Right ventricle myocardium superior (tissue), 1 donor: Measurements from ENCODE around the gene PRKCE. TPM values are rescaled to one million over a fixed set of nuclear protein-coding genes. Genes with fewer than 3 reads are reported as not detected.
"Not testable (repeated sequence)": the region's sequence is repeated elsewhere in the genome, so short reads cannot be mapped to it uniquely, and the experiment has no call there.

Experiments
- ATAC-seq: fragments of 200-7000 bp; cut with Tn5 transposase; one replicate; pipeline ENCODE4 v1.9.1; 2020; ENCODE audit warnings: mild to moderate bottlenecking; ENCODE audit not compliant: poor library complexity
- DNase-seq: peaks from one replicate; pipeline ENCODE4 v3.0.0-alpha.2; 2020
- intact Hi-C: fragments of 100-400 bp; cut with DNase I; formaldehyde crosslinking; loops from one replicate; pipeline ENCODE4 v1.11.2; 2022
- total RNA-seq: library from RNA; stranded (reverse); fragmentation: NEBNext Ultra II Directional; extraction: Animal tissue kit (Norgen Biotek cat#: 25700); gene quantifications from one replicate; pipeline ENCODE4 v1.2.1, GENCODE V29; 2021
- donor health status: DM: no; HTN: yes; CAD: no; lungs with severe emphysema.

PRKCE gene
- total RNA-seq, 1 donor from 2014 or later, result 12.5 TPM

GRCh38 chr2:45688479-45689298, 37.2 kb downstream of the PRKCE start:
- ATAC-seq (no peak), DNase-seq (no peak)
- intact Hi-C loops, result no loop called here

GRCh38 chr2:45690231-45690630, 38.8 kb downstream of the PRKCE start:
- ATAC-seq (no peak), DNase-seq (no peak)
- intact Hi-C loops, result no loop called here

GRCh38 chr2:45691171-45691999, 39.9 kb downstream of the PRKCE start:
- DNase-seq (no peak), ATAC-seq (peak; percentile 43)
- intact Hi-C loops, result no loop called here

- DNase-seq (no peak), ATAC-seq (no peak)
- intact Hi-C loops, result no loop called here
Measured at GRCh38 chr2:45692566-45692965, 41.1 kb downstream of the PRKCE start.

- DNase-seq, intact Hi-C loops, ATAC-seq: not testable (repeated sequence)
Measured at GRCh38 chr2:45695480-45696007, 44.1 kb downstream of the PRKCE start.

- intact Hi-C loops, result no loop called here
- DNase-seq, result no peak
- no peak for ATAC-seq
Measured at GRCh38 chr2:45696708-45697107, 45.2 kb downstream of the PRKCE start.

GRCh38 chr2:45697190-45697589, 45.7 kb downstream of the PRKCE start:
- intact Hi-C loops, result no loop called here
- ATAC-seq (no peak), DNase-seq (no peak)

GRCh38 chr2:45698554-45698953, 47.1 kb downstream of the PRKCE start:
- intact Hi-C loops, result no loop called here

GRCh38 chr2:45699032-45699658, 47.7 kb downstream of the PRKCE start:
- intact Hi-C loops, result no loop called here
- ATAC-seq (no peak), DNase-seq (no peak)

More at GRCh38 chr2:45698554-45698953, 47.1 kb downstream of the PRKCE start:
- ATAC-seq, result no peak
- DNase-seq, result no peak

GRCh38 chr2:45700407-45701013, 49.0 kb downstream of the PRKCE start:
- no peak for DNase-seq
- intact Hi-C loops, result no loop called here
- ATAC-seq, result no peak

GRCh38 chr2:45705233-45705632, 53.8 kb downstream of the PRKCE start:
- intact Hi-C loops, result no loop called here
- no peak for DNase-seq
- ATAC-seq, result no peak

GRCh38 chr2:45706033-45706432, 54.6 kb downstream of the PRKCE start:
- intact Hi-C loops, result no loop called here

GRCh38 chr2:45707006-45707405, 55.5 kb downstream of the PRKCE start:
- intact Hi-C loops, result no loop called here
- no peak for DNase-seq

More at GRCh38 chr2:45706033-45706432, 54.6 kb downstream of the PRKCE start:
- no peak for ATAC-seq
- no peak for DNase-seq

GRCh38 chr2:45707661-45708060, 56.2 kb downstream of the PRKCE start:
- DNase-seq, result no peak
- intact Hi-C loops, result no loop called here
- no peak for ATAC-seq

More at GRCh38 chr2:45707006-45707405, 55.5 kb downstream of the PRKCE start:
- peak; percentile 23 for ATAC-seq

GRCh38 chr2:45708501-45708900, 57.0 kb downstream of the PRKCE start:
- ATAC-seq (no peak), DNase-seq (no peak)
- intact Hi-C loops, result no loop called here

GRCh38 chr2:45709137-45709536, 57.7 kb downstream of the PRKCE start:
- peak; percentile 68 for DNase-seq
- intact Hi-C loops, result no loop called here
- ATAC-seq, result peak; percentile 87

- DNase-seq, result no peak
- no peak for ATAC-seq
- intact Hi-C loops, result no loop called here
Measured at GRCh38 chr2:45710468-45710867, 59.0 kb downstream of the PRKCE start.

- DNase-seq (no peak), ATAC-seq (no peak)
- intact Hi-C loops, result no loop called here
Measured at GRCh38 chr2:45711224-45711623, 59.7 kb downstream of the PRKCE start.

- ATAC-seq (no peak), DNase-seq (no peak)
- intact Hi-C loops, result no loop called here
Measured at GRCh38 chr2:45712570-45712969, 61.1 kb downstream of the PRKCE start.
